BLaER1 (cell line): ENCODE measurements around the gene SIGLEC8.

Experiments
- H3K27ac ChIP-seq: shearing (Covaris generic); formaldehyde crosslinking; 2 replicates; pipeline ENCODE4 v1.8.1; 2022
- H3K27me3 ChIP-seq: shearing (Covaris generic); formaldehyde crosslinking; 2 replicates; pipeline ENCODE4 v1.8.1; 2022
- H3K36me3 ChIP-seq: shearing (Covaris generic); formaldehyde crosslinking; 2 replicates; pipeline ENCODE4 v1.8.1; 2022
- H3K4me1 ChIP-seq: shearing (Covaris generic); formaldehyde crosslinking; 2 replicates; pipeline ENCODE4 v1.8.1; 2022
- H3K4me2 ChIP-seq: shearing (Covaris generic); formaldehyde crosslinking; 2 replicates; pipeline ENCODE4 v1.8.1; 2022
- H3K4me3 ChIP-seq: shearing (Covaris generic); formaldehyde crosslinking; 2 replicates; pipeline ENCODE4 v1.8.1; 2022
- H3K9ac ChIP-seq: shearing (Covaris generic); formaldehyde crosslinking; 2 replicates; pipeline ENCODE4 v1.8.1; 2022
- H3K9me3 ChIP-seq: shearing (Covaris generic); formaldehyde crosslinking; 2 replicates; pipeline ENCODE4 v1.8.1; 2022
- H4K20me1 ChIP-seq: shearing (Covaris generic); formaldehyde crosslinking; 2 replicates; pipeline ENCODE4 v1.8.1; 2022
- Cebpa-rat ChIP-seq: shearing (Covaris generic); IDR thresholded peaks from 2 replicates; pipeline ENCODE4 v1.8.1; 2022

Gene SIGLEC8

GRCh38 chr19:51462681-51463080 lies 4.4 kb upstream of the SIGLEC8 start:
- Histone ChIP-seq H3K4me3 (no peak overlapping the region), H3K27ac (no peak overlapping the region), H3K27me3 (peaks cover 10% of the 10 kb centered on the region), H3K9ac (no peak overlapping the region), H3K36me3 (no peaks in the 10 kb centered on the region), H3K4me2 (no peak overlapping the region), H3K4me1 (peaks cover 21% of the 10 kb centered on the region), H3K9me3 (no peaks in the 10 kb centered on the region), H4K20me1 (no peaks in the 10 kb centered on the region)
- TF ChIP-seq Cebpa-rat = no peak

- H3K27me3 ChIP-seq = peaks cover 10% of the 10 kb centered on the region
- no peak for TF ChIP-seq Cebpa-rat
- H3K4me1 ChIP-seq = peaks cover 17% of the 10 kb centered on the region
- no peaks in the 10 kb centered on the region for H3K9me3 ChIP-seq
- H3K27ac ChIP-seq = no peak overlapping the region
- H3K4me2 ChIP-seq = no peak overlapping the region
- H3K9ac ChIP-seq = no peak overlapping the region
- no peak overlapping the region for H3K4me3 ChIP-seq
- H4K20me1 ChIP-seq = no peaks in the 10 kb centered on the region
- no peaks in the 10 kb centered on the region for H3K36me3 ChIP-seq
These were observed 4.0 kb upstream of the SIGLEC8 start for GRCh38 chr19:51462276-51462675.

GRCh38 chr19:51461723-51462161 lies 3.5 kb upstream of the SIGLEC8 start:
- H3K9me3 ChIP-seq = no peaks in the 10 kb centered on the region
- H3K36me3 ChIP-seq = no peaks in the 10 kb centered on the region
- no peak overlapping the region for H3K4me3 ChIP-seq
- H3K4me2 ChIP-seq = peak overlapping the region; percentile 63
- no peak for TF ChIP-seq Cebpa-rat
- no peak overlapping the region for H3K27ac ChIP-seq
- H3K27me3 ChIP-seq = peaks cover 10% of the 10 kb centered on the region
- H3K9ac ChIP-seq = no peak overlapping the region
- H3K4me1 ChIP-seq = peaks cover 17% of the 10 kb centered on the region
- H4K20me1 ChIP-seq = no peaks in the 10 kb centered on the region

- Histone ChIP-seq H3K27ac (no peak overlapping the region), H3K9me3 (no peaks in the 10 kb centered on the region), H3K4me3 (no peak overlapping the region), H3K4me2 (peak overlapping the region; percentile 63), H3K36me3 (no peaks in the 10 kb centered on the region), H3K4me1 (peaks cover 17% of the 10 kb centered on the region), H3K9ac (no peak overlapping the region), H4K20me1 (no peaks in the 10 kb centered on the region), H3K27me3 (peaks cover 10% of the 10 kb centered on the region)
- no peak for TF ChIP-seq Cebpa-rat
These were observed 2.1 kb upstream of the SIGLEC8 start for GRCh38 chr19:51460164-51460992.

GRCh38 chr19:51458899-51459505 lies 748 bp upstream of the SIGLEC8 start:
- H3K9ac ChIP-seq = no peak overlapping the region
- TF ChIP-seq Cebpa-rat = no peak

GRCh38 chr19:51457351-51458013 lies 772 bp downstream of the SIGLEC8 start:
- H3K27me3 ChIP-seq = peaks cover 5% of the 10 kb centered on the region
- H3K9ac ChIP-seq = no peak overlapping the region
- peaks cover 17% of the 10 kb centered on the region for H3K4me1 ChIP-seq
- no peak overlapping the region for H3K27ac ChIP-seq
- H3K9me3 ChIP-seq = no peaks in the 10 kb centered on the region
- no peak overlapping the region for H3K4me2 ChIP-seq
- H4K20me1 ChIP-seq = no peaks in the 10 kb centered on the region
- H3K36me3 ChIP-seq = no peaks in the 10 kb centered on the region
- no peak overlapping the region for H3K4me3 ChIP-seq
- no peak for TF ChIP-seq Cebpa-rat

More at GRCh38 chr19:51458899-51459505, 748 bp upstream of the SIGLEC8 start:
- Histone ChIP-seq H3K9me3 (no peaks in the 10 kb centered on the region), H3K4me1 (peaks cover 17% of the 10 kb centered on the region), H3K27me3 (peaks cover 10% of the 10 kb centered on the region), H3K4me3 (no peak overlapping the region), H3K27ac (no peak overlapping the region), H3K4me2 (no peak overlapping the region), H4K20me1 (no peaks in the 10 kb centered on the region), H3K36me3 (no peaks in the 10 kb centered on the region)

GRCh38 chr19:51456541-51457290 lies 1.5 kb downstream of the SIGLEC8 start:
- H3K27me3 ChIP-seq = no peaks in the 10 kb centered on the region
- no peak overlapping the region for H3K9ac ChIP-seq
- H4K20me1 ChIP-seq = no peaks in the 10 kb centered on the region

GRCh38 chr19:51450730-51451307 lies 7.4 kb downstream of the SIGLEC8 start:
- Histone ChIP-seq H3K9ac (no peak overlapping the region), H3K4me1 (peaks cover 12% of the 10 kb centered on the region), H3K36me3 (no peaks in the 10 kb centered on the region), H3K9me3 (peaks cover 16% of the 10 kb centered on the region), H3K27me3 (no peaks in the 10 kb centered on the region), H4K20me1 (no peaks in the 10 kb centered on the region), H3K4me3 (no peak overlapping the region), H3K27ac (no peak overlapping the region), H3K4me2 (no peak overlapping the region)
- TF ChIP-seq Cebpa-rat = no peak

More at GRCh38 chr19:51456541-51457290, 1.5 kb downstream of the SIGLEC8 start:
- no peak for TF ChIP-seq Cebpa-rat
- Histone ChIP-seq H3K9me3 (no peaks in the 10 kb centered on the region), H3K27ac (no peak overlapping the region), H3K4me1 (peaks cover 14% of the 10 kb centered on the region), H3K4me2 (no peak overlapping the region), H3K36me3 (no peaks in the 10 kb centered on the region), H3K4me3 (no peak overlapping the region)

- Histone ChIP-seq H4K20me1 (no peaks in the 10 kb centered on the region), H3K27me3 (no peaks in the 10 kb centered on the region), H3K9me3 (peaks cover 16% of the 10 kb centered on the region), H3K4me3 (no peak overlapping the region; the same call in 1 of the 2 replicates), H3K4me2 (peak overlapping the region; percentile 69), H3K4me1 (peaks cover 12% of the 10 kb centered on the region), H3K36me3 (no peaks in the 10 kb centered on the region), H3K27ac (no peak overlapping the region), H3K9ac (no peak overlapping the region)
- no peak for TF ChIP-seq Cebpa-rat
These were observed 9.7 kb downstream of the SIGLEC8 start for GRCh38 chr19:51448411-51449016.
